CD4-positive, alpha-beta T cell treated with Interleukin-17A for 1 hour (primary cell): Measurements from ENCODE around the gene SELENON.

Experiments used
- DNase-seq: peaks from one replicate; pipeline ENCODE4 v3.0.0-alpha.2; 2020

Gene SELENON

DNA sequence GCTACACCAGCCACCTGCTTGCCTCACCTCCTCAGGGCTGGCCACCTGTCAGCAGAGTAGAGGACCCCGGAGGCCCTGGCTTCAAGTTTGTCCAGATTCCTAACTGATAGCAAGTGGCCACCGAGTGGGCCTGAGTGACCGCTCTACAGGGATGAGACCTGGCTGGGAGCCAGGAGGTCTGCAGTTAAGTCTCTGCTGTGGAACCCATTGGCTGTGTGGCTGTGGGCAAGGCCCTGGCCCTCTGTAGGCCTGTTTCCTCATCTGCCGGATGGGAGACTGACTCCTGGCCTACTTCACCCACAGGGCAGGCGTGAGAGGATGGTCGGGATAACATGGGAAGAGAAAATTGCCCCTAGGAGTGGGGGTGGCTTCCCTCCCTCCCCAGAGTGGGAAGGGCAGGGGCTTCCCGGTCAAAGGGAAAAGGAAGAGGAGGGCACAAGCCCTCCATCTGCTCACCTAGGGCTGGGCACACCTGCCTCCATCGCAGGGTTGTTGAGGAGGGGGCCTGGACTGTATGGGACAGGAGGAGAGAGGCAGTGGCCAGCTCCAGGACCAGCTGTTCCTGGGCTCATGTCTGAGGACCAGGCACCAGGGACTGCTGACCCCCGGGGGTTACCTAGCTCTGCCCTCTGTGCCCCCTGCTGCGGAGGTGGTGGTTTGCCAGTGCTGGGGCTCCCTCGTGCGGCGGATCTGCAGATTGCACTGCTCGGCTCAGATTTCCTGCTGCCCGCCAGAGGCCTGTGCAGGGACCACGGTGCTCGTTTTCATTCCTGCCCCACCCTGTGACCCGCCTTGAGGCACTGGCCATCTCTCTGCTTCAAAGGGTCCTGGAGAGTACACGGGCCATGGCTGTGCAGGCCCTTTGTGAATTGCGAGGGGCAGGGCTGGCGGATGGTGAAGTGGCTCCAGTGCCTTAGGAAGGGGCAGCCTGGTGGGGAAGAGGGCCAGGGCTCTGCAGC is 10.6 kb downstream of the SELENON start:
- peak; percentile 81 for DNase-seq

DNA sequence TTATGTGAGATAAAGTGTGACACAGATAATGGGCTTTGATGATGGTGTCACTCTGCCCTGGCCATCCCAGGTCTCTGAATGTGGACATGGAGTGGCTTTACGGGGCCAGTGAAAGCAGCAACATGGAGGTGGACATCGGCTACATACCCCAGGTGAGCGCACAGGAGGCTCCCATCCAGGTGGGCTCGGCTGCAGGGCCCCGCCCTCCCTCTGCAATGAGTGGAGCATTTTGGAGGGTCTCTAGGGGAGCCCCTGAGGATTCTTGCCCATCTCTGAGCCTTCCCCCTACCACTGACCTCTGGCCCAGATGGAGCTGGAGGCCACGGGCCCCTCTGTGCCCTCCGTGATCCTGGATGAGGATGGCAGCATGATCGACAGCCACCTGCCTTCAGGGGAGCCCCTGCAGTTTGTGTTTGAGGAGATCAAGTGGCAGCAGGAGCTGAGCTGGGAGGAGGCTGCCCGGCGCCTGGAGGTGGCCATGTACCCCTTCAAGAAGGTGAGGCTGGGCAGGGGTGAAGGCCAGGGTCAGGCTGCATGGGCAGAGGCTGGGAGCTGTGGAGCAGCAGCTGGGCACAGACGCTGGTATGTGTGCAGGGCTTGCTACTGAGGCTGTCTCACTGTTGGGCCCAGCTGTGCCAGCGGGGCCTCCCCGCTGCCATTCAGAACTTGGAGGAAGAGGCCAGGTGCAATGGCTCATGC is 11.5 kb downstream of the SELENON start:
- DNase-seq, result no peak

DNA sequence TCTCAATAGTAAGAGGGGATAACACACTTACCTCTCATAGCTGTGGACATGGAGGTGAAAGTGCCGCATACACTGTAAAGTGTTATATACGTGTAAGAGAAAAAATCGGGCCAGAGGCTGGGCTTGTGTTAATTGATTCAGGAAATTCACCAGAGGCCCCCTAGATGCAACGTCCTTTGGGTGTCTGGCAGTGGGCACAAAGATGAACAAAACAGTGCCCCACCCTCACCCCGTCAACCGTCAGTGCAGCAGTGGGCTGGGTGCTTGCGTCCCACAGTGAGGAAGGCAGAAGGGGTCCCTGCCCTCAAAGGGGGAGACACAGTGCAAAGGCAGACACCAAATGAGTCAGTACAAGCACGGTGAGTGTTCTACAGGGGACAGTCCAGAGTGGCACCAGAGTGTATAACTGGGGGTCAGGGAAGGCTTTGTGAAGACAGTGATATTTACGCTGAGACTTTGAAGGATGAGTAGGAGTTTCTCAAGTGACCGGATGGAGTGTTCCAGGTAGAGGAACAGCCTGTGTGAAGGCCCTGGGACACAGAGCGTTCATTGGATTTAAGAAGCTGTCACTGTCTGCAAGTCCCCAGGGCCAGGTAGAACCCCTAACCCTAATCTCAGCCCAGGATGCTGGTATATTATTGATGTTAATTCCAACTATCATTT is 13.2 kb downstream of the SELENON start:
- no peak for DNase-seq

DNA sequence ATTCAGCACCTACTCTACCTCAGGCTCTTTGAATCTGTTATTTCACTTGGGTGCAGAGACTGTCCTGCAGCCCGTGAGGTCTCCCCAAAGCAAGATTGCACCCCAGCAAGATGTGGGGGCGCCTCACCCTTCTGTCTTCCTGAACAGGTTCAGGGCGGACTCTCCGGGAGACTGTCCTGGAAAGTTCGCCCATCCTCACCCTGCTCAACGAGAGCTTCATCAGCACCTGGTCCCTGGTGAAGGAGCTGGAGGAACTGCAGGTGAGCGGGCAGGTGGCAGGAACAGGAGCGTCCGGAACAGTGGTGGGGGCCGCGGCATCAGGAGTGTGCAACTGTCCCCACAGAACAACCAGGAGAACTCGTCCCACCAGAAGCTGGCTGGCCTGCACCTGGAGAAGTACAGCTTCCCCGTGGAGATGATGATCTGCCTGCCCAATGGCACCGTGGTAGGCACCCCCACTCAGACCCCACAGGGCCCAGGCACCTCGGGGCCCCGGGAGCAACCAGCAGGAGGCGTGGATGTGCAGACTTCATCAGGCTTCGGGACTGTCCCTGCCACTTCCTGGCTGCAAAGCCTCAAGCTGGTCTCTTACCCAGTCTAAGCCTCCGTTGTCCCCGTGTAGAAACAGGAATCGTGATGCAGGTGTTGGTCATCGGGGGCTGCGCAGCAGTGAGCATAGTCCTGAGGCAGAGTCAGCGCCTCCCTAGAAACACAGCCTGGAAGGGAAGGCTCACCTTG is 13.9 kb downstream of the SELENON start:
- no peak for DNase-seq

DNA sequence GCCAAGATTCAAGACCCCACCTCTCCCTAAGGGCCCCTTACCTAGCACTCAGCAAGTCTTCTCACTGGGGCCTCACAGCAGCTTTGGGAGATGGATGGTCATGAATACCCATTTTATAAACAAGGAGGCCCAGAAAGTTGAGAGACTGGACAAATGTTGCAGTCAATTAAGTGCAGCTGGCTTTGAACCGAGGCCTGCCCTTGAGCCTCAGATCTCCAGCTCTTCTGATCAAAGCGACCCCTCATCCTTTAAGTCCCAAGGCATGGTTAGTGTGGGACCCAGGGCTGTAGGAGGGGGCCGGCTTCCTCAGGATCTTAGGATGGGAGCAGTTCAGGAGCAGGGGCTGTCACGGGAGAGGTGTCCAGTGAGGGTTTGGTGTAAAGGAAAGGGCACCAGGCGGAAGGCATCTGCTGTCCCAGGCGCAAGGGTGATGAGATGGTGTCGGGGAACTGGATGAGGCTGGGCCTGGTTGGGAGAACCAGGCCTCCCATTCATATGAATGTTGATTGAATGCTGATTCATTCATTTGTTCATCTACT is 14.6 kb downstream of the SELENON start:
- DNase-seq, result no peak

DNA sequence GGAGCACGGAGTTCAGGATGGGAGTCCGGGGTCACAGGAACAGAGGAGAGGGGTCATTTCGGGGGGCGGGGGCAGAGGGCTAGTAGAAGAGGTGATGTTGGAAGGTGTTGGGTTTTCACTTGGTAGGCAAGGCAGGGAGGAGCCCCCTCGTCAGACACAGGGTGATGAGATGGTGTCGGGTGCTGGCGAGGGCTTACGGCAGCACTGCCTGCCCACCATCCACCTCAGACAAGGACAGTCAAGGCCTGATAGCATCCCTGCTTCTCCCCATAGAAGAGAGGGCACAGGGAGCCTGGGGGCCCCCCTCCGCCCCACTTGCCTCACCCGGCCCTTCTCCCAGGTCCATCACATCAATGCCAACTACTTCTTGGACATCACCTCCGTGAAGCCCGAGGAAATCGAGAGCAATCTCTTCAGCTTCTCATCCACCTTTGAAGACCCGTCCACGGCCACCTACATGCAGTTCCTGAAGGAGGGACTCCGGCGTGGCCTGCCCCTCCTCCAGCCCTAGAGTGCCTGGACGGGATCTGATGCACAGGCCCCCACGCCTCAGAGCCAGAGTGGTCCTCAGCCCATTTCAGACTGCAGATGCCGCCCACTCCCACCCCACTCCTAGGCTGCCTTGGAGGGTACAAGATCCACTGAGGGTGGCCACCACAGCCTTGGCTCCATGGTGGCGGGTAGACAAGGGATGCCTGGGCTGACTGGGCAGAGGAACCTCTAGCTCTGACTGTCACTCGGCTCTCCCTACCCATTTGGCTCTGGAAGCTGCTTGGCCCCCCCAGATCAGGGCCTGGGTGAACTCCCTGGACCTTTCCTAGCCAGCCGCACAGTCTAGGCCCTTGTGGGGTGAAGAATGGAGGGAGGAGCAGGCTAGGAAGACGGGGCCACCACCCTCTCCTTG is 15.5 kb downstream of the SELENON start:
- DNase-seq, result no peak

DNA sequence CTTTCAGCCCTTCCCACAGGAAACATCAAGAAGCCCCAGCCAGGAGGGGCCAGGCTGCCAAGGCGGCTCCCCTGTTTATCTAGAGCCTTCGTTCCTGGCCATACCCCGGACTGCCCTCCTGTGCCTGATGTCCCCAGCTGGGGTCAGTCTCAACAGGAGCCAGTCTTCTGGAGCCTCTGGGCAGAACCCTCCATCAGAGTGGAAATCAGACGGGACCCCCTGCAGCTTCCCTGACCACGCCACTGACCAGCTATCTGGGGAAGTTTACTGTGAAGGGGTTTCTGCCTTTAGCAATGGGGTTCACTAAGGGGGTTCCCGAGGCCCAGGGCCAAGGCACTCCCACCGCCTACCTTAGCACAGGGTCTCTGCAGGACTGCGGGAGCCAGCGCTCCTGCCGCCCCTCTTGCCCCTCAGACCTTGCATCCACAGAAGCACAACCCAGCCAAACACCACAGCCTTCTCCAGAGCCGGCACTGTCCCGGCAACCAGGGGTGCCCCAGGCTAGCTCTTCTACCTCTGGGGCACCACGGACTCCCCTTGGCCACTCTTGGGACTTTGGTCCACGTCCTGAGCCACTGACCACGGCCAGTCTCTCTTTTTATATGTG is 16.2 kb downstream of the SELENON start:
- DNase-seq, result no peak

DNA sequence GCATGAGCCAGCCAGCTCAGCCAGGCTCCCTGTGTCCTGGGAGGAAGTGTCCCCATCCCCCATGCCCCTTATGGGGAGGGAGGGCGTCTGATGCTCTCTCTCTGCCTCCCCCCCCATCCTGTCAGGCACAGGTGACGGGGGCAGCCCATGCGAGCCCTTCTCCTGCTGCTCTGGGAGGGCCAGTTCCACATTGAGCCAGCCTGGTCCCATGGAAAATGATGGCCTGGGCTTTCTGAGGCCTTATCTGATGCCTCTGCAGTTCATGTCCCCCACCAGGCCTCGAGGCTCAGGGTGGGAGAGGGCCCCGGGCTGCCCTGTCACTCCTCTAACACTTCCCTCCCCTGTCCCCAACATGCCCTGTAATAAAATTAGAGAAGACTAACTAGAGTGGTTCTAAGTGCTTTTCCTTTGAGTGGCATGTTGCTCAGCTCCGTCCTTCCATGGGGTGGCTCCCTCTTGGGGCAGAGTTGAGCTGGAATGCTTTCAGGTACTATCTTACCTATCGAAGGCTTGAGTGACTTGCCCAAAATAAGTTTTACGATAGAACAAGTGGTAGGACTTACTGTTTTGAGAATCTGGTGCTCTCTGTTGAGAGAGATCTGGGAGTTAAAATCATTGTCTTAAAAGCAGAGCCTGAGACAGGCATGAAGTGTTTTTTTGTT is 18.0 kb downstream of the SELENON start:
- DNase-seq, result no peak

DNA sequence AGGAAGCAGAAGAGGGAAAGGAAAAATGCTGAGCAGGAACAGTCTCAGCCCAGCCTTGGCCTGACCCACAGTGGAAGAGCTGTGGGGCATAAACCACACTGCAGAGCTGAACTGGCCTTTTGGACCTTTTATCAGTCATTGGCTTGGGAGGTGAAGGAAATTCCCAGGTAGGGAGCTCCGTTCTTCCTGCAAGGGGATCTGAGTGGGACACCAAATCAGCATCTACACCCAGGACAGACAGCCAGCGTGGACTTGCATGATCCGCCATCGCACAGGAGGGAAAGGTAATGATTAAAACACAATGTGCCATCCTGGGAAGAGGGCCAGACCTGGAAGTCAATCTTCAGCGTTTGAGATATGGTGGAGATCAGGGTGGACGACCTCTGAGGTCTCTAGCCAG is 18.6 kb downstream of the SELENON start:
- no peak for DNase-seq

DNA sequence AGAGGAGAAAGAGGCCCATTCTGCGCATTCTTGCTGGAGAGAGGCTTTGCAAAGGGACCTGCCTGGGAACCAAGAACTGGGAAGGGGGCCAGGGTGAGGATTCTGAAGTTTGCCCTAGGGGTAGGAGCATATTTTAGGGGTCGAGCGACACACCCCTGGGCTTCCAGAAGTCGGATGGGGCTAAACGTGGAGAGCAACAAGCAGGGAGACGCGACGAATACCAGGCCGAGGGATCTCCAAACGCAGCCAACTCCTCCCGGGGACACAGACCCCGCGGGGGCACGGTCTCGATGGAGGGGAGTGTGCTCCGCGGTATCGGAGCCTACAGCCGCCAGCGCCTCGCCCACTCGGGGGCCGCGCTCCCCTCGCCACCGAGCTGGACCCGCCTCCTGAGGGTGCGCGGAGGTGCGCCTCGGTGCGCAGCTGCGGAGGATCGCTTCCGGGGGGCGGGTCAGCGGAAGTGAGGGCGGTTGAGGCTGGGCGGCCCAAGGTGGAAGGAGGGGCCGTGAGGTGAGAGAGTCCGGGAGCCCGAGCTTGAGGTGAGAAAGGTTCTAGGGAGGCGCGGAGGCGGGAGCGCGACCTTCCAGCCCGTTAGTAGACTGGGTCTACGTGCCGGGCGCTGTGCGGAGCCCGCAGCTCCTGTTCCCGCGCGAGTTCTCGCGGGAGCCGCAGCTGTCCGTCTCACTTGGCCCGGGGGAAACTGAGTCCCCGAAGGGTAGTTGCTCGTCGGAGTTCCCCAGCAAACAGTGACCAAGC is 19.7 kb downstream of the SELENON start, which contains the start of gene MTFR1L:
TSS of gene MTFR1L (plus strand) at position 464 of the 756 bp plus-strand sequence. CDS start 3,151 bp downstream, outside the sequence.
- DNase-seq, result peak; percentile 94

DNA sequence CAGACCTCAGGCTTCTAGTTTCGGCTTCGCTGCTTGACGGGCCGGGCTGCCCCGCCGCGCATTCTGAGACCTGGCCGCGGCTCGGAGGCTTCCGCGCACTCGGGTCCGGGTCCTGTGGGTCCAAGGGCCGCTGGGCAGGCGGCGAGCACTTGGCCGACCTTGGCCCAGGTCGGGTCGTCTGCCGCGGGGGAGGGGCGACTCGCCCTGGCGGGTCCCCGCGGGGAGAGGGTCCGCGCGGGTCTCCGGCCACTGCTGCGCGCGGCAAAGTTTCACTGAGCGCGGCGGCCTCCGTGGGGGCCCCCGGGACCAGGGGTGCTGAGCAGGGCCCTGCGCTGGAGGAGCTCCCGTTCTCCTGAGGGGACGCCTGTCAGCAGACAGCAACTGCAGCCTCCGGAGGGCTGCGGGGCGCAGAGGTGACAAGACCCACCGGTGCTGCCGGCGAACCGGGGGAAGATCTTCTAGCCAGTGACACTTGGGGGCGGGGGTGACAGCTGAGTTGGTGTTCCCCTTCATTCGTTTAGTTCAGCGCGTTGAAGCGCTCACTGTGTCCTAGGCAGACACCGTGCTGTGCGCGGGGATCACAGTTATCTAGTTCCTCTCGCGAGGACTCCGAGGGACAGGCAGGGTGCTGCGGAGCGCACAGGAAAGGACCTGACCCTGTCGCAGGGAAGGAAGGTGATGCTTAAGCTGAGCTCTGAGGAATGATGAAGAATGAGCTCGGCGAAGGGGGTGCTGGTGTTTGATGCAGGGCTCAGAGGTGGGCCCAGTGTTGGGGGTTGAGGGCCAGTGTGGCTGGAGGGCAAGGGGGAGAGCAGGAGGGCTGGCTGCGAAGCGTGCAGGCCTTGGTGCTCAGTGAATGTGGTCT is 20.5 kb downstream of the SELENON start:
- peak; percentile 80 for DNase-seq

DNA sequence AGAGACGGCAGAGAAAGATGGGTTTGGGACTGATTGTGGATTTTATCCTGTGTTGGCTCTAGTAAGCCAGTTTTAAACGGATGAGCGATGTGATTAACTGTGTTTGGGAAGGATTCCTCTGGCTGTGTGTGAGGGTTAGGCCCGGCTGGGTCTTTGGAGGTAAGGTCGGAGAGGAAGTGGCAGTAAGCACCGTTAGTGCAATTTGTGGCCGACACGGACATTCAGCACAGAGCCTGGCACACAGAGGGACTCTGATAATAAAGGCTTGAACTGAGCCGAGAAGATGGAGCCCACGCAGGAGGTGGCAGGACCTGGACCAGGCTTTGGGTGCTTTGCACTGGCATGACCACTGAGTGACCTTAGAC is 21.1 kb downstream of the SELENON start:
- DNase-seq, result no peak

DNA sequence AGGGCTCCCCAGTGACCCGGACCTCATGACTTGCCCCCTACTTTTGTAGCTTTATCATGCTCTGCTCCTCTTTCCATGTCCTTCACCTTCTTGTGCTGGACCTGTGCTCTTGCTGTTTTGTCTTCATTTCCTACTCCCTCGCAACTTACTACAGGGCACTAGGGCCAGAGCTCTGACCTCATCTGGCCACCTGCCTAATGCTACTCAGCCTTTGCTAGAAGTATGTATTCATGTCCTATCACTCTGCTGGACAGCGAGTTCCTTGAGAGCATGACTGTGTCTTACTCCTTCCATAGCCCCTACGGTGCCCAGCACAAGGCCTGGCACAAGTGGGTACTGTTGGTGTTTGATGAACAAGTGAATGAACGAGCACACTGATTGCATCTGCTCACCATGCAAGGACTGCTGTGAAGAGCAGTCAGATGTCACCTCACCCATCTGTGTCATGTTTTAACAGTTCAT is 21.7 kb downstream of the SELENON start:
- DNase-seq, result no peak

DNA sequence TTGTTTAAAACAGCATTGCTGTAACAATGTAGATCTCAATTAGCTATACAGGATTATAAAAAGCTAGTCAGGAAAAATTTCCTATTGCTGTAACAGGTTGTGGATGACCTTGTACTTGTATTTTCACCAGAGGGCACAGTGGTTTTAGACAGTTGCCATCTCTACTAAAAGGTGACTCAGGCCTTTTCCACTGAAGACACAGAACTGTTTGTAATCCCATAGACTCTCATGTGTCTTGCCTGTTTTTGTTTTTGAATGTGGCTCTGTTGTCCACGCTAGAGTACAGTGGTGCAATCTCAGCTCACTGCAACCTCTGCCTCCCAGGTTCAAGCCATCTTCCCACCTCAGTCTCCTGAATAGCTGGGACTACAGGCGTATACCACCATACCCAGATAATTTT is 25.6 kb downstream of the SELENON start:
- DNase-seq, result no peak

DNA sequence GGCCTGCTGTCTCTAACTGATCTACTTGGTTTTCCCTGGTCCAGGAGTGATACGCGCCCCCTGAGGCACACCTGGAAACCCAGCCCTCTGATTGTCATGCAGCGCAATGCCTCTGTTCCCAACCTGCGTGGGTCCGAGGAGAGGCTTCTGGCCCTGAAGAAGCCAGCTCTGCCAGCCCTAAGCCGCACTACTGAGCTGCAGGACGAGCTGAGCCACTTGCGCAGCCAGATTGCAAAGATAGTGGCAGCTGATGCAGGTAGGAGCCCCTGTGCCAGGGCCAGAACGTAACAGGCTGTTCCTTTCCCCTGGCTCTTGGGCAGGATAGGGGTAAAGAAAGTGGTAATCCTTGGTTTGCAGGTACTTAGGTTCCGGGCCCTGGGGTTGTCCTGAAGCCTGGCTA is 26.6 kb downstream of the SELENON start:
- no peak for DNase-seq

DNA sequence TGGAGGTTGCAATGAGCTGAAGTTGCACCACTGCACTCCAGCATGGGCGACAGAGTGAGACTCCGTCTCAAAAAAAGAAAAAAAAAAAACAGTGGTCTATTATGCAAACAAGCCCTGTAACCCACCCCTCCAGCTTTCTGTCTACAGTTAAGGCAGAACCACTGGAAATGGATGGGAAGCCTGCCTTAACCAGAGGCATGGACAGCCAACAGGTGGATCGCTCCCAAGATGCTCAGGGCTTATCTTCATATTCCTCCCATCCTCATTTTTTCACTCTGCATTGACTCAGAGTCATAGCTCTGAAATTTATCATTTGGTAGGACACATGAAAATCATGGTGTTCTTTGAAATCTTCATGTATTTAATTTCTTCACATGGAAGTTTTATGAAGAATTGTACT is 28.5 kb downstream of the SELENON start:
- no peak for DNase-seq

DNA sequence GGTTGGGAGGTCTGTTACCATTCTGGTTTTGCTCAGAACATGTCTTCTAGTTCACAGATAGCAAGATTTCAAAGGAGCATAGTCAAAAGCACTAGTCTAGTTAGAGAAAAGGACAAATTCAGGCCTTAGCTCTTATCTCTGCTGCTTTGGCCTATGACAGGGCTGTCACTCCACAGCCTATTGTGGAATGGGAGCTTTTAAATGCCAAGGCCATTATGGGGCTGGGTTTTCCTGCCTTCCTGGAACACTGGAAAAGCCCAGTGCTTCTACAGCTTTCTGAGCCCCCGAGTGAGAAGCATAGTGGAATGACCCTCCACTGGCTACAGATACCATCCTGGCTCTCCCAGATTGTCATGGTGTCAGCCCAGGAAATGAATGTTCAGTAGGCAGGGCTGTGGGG is 29.1 kb downstream of the SELENON start:
- no peak for DNase-seq

DNA sequence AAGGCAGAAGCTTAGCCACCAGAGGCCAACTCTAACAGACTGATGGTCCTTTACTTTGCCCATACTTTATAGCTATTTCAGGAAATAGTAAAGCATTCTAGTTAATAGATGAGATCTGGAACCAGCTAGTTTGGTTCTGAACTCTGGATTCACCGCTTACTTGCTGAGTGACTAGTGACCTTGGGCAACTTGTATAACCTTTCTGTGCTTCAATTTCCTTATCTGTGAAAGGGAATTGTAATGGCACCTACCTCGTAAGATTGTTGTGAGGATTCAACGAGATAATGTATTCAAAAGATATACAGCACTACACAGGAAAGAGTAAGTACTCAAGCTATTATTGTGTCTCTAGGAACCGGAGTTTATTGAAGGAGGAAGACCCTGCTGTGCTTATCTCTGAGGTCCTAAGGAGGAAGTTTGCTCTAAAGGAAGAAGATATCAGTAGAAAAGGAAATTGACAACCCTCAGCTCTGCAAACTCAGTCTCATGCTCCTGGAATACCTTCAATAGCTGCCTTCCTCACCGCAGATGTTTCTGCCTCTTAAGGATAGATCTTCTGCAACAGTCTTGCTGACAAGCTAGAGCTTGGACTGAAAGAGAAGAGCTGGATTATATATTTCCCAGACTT is 31.7 kb downstream of the SELENON start:
- no peak for DNase-seq
